ENCODE results near the gene ASB9. TPM values are rescaled to one million over a fixed set of nuclear protein-coding genes. Genes with fewer than 3 reads are reported as not detected.

The ASB9 gene
- total RNA-seq, 1 donor from 2014 or later: not detected

DNA sequence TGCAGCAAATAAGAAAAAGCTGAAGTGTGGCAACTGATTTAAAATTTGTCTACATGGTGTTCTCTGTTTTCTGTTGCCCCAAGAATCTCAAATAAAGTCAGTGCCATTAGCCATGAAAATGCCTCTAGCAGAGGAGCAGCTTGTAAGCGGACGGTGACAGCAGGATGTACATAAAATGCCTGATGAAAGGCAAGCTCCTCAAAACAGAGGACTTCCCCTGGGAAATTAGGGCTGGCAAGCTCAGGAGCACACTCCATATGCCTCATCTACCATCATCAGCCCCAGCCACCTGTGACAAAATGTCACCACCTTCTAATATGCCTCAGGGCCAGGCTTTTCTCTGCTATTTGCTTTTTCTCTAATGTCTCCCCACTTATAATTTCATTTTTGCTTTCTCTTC is 54.5 kb downstream of the ASB9 start:
- H3K27me3 Mint-ChIP-seq: peaks cover 5% of the 10 kb centered on the region
- intact Hi-C loops (cut with micrococcal nuclease): no loop called here
- H3K9me3 Mint-ChIP-seq: no peaks in the 10 kb centered on the region
- ATAC-seq (ENCODE audit: low read depth) (no peak), DNase-seq (no peak)
- POLR2A ChIA-PET: no interaction called here
- H3K4me3 Mint-ChIP-seq: no peak overlapping the region
- no peaks in the 10 kb centered on the region for H3K4me1 Mint-ChIP-seq
- no peaks in the 10 kb centered on the region for H3K36me3 Mint-ChIP-seq (ENCODE audit: low read depth)
- TF ChIP-seq, protein P1, sequence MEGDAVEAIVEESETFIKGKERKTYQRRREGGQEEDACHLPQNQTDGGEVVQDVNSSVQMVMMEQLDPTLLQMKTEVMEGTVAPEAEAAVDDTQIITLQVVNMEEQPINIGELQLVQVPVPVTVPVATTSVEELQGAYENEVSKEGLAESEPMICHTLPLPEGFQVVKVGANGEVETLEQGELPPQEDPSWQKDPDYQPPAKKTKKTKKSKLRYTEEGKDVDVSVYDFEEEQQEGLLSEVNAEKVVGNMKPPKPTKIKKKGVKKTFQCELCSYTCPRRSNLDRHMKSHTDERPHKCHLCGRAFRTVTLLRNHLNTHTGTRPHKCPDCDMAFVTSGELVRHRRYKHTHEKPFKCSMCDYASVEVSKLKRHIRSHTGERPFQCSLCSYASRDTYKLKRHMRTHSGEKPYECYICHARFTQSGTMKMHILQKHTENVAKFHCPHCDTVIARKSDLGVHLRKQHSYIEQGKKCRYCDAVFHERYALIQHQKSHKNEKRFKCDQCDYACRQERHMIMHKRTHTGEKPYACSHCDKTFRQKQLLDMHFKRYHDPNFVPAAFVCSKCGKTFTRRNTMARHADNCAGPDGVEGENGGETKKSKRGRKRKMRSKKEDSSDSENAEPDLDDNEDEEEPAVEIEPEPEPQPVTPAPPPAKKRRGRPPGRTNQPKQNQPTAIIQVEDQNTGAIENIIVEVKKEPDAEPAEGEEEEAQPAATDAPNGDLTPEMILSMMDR (IDR thresholded peaks at IDR 0.05): no peak
- CTCF ChIA-PET: no interaction called here
- H3K27ac Mint-ChIP-seq: no peak overlapping the region

DNA sequence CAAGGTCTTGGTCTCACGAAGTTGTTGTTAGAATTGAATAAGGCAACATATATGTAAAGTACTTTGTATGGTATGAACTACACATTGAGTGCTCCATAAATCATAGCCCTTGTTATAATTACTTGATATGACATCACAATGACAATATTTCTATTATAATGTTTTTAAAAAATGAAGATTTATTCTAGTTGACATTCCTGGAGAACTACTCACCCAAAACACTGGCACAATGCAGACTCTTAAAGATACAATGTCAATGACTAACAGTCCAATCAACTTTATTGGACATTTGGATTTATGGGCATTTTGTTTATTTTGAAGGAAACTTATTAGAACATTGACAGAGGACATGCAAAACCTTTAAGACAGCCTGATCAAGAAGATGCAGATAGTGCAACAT is 55.3 kb downstream of the ASB9 start:
- intact Hi-C loops (cut with micrococcal nuclease): no loop called here
- no peak for DNase-seq
- peaks cover 5% of the 10 kb centered on the region for H3K27me3 Mint-ChIP-seq
- POLR2A ChIA-PET: no interaction called here
- no peak overlapping the region for H3K4me3 Mint-ChIP-seq
- no peak overlapping the region for H3K27ac Mint-ChIP-seq
- TF ChIP-seq, protein P1 (IDR thresholded peaks at IDR 0.05): no peak
- H3K36me3 Mint-ChIP-seq (ENCODE audit: low read depth): no peaks in the 10 kb centered on the region
- no peak for ATAC-seq (ENCODE audit: low read depth)
- no peaks in the 10 kb centered on the region for H3K4me1 Mint-ChIP-seq
- H3K9me3 Mint-ChIP-seq: no peaks in the 10 kb centered on the region
- CTCF ChIA-PET: no interaction called here

DNA sequence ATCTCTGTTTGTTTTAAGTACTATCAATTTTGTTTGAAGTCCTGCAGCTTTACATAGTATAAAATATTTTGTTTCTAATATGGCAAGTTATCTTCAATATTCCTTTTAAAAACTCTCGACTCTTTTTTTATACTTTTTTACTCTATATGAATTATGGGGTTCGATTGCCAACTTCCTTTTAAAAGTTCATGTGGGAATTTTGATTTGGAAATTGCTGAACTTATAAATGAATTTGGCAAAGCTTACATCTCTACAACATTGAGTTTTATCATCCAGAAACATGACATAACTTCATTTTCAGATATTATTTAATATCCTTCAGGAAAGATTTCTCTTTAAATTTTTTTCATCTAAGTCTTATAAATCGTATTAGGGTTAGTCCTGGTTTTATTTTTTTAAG is 60.8 kb downstream of the ASB9 start:
- CTCF ChIA-PET: no interaction called here
- DNase-seq: no peak
- no peaks in the 10 kb centered on the region for H3K9me3 Mint-ChIP-seq
- POLR2A ChIA-PET: no interaction called here
- H3K36me3 Mint-ChIP-seq (ENCODE audit: low read depth): no peaks in the 10 kb centered on the region
- H3K27ac Mint-ChIP-seq: no peak overlapping the region
- peaks cover 3% of the 10 kb centered on the region for H3K4me1 Mint-ChIP-seq
- no peaks in the 10 kb centered on the region for H3K27me3 Mint-ChIP-seq
- ATAC-seq (ENCODE audit: low read depth): no peak
- TF ChIP-seq, protein P1 (IDR thresholded peaks at IDR 0.05): no peak
- no peak overlapping the region for H3K4me3 Mint-ChIP-seq
- intact Hi-C loops (cut with micrococcal nuclease): no loop called here

DNA sequence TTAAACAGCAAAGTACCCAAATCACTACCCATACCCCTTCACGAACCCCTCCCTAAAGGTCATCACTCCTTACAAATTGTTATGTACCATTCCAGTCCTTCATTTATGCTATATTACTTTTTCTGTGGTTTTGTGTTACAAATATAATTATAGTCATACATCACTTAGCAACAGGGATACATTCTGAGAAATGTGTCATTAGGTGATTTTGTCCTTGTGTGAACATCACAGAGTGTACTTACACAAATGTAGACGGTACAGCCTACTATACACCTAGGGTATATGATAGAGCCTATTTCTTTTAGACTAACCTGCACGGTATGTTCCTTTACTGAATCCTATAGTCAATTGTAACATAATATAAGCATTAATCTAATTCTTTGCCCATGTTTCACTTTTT is 61.9 kb downstream of the ASB9 start:
- ChIA-PET CTCF (no interaction called here), POLR2A (no interaction called here)
- no peak for ATAC-seq (ENCODE audit: low read depth)
- no peaks in the 10 kb centered on the region for H3K27me3 Mint-ChIP-seq
- H3K36me3 Mint-ChIP-seq (ENCODE audit: low read depth): no peaks in the 10 kb centered on the region
- H3K4me3 Mint-ChIP-seq: no peak overlapping the region
- TF ChIP-seq, protein P1 (IDR thresholded peaks at IDR 0.05): no peak
- peaks cover 3% of the 10 kb centered on the region for H3K4me1 Mint-ChIP-seq
- no peaks in the 10 kb centered on the region for H3K9me3 Mint-ChIP-seq
- DNase-seq: no peak
- intact Hi-C loops (cut with micrococcal nuclease): no loop called here
- no peak overlapping the region for H3K27ac Mint-ChIP-seq

DNA sequence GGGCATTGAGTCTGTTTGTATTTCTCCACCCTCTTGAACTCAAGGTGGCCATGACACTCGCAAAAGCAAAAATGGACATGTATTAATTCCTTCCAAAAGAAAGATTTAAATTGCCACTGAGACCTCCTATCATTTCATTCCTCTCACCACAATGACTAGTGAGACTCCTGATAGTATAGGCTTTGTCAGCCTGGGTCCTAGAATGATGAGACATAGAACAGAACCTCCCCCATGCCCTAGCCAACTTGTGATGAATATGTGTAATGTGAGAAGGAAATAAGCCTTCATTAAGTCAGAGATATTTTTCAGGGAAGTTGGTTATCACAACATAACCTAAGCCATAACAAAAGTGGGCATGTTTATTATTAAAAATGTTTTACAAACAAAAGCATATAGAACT is 62.5 kb downstream of the ASB9 start:
- H3K36me3 Mint-ChIP-seq (ENCODE audit: low read depth): no peaks in the 10 kb centered on the region
- no peak overlapping the region for H3K4me3 Mint-ChIP-seq
- no peaks in the 10 kb centered on the region for H3K9me3 Mint-ChIP-seq
- ChIA-PET POLR2A (no interaction called here), CTCF (interaction anchor here (1.0 kb wide), 1 partner anchor 35 kb away, joined by 3 read pairs; no protein-coding TSS in a partner anchor)
- no peak for ATAC-seq (ENCODE audit: low read depth)
- DNase-seq: no peak
- H3K27ac Mint-ChIP-seq: no peak overlapping the region
- no peaks in the 10 kb centered on the region for H3K27me3 Mint-ChIP-seq
- intact Hi-C loops (cut with micrococcal nuclease): no loop called here
- H3K4me1 Mint-ChIP-seq: peaks cover 3% of the 10 kb centered on the region
- TF ChIP-seq, protein P1 (IDR thresholded peaks at IDR 0.05): no peak
